Measurements from ENCODE around the gene JAKMIP3.

The JAKMIP3 gene

GRCh38 chr10:132065491-132066105 lies at the start of gene JAKMIP3:
TSS of gene JAKMIP3 (plus strand) at chr10:132065946. CDS start at chr10:132104809, 38,863 bp downstream.
- Mint-ChIP-seq H3K4me1 (peaks cover 5 to 9% of the 10 kb centered on the region in 2 donors), H3K27ac (no peak within 1 kb of the TSS), H3K36me3 (no peaks in the 10 kb centered on the region), H3K9me3 (peaks cover 0 to 3% of the 10 kb centered on the region in 2 donors), H3K4me3 (peak within 1 kb of the TSS; percentile 43 to 60), H3K27me3 (peaks cover 10 to 58% of the 10 kb centered on the region in 2 donors)
- DNase-seq (no peak), ATAC-seq (replicated peaks) (peak; percentile 12 to 33)

DNA sequence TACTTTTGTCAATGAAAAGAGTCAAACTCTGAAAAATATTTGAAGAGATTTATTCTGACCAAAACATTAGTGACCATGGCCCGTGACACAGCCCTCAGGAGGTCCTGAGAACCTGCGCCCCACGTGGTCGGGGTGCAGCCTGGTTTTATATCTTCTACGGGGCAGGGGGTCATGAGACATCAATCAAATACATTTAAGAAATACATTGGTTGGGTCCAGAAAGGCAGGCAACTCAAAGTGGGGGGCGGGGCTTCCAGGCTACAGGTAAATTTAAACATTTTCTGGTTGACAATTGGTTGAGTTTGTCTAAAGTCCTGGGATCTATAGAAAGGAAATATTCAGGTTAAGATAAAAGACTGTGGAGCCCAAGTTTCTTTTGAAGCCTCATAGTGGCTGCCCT lies 49.2 kb upstream of the JAKMIP3 start:
- Mint-ChIP-seq H3K4me3 (no peak overlapping the region), H3K27me3 (no peaks in the 10 kb centered on the region), H3K27ac (no peak overlapping the region), H3K36me3 (no peaks in the 10 kb centered on the region), H3K4me1 (peaks cover 0 to 2% of the 10 kb centered on the region in 2 donors), H3K9me3 (no peaks in the 10 kb centered on the region)
- DNase-seq = no peak
- no peak for ATAC-seq (replicated peaks)

DNA sequence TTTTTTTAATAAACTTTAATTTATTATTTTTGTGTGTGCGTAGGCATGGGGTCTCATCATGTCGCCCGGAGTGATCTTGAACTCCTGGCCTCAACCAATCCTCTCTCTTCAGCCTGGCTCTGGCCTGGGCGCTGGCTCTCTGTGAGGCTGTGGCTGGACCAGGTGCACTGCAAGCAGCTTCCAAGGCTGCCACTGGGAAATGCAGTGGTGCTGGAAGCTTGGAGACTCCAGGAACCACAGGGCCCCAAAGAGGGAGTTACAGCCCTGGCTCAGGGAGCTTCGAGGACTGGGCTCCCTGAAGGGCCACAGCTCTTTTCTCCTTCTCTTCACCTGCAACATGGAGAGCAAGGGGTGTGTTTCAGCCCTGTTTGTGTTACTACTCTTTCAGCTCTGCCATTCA lies 47.3 kb upstream of the JAKMIP3 start:
- H3K36me3 Mint-ChIP-seq = no peaks in the 10 kb centered on the region
- DNase-seq (no peak), ATAC-seq (replicated peaks) (no peak)

GRCh38 chr10:132019366-132019765 lies 46.4 kb upstream of the JAKMIP3 start:
- Mint-ChIP-seq H3K4me1 (peaks cover 7% of the 10 kb centered on the region in 2 donors), H3K36me3 (no peaks in the 10 kb centered on the region), H3K27me3 (peaks cover 12 to 16% of the 10 kb centered on the region in 2 donors), H3K9me3 (no peaks in the 10 kb centered on the region), H3K27ac (no peak overlapping the region), H3K4me3 (no peak overlapping the region)
- DNase-seq (no peak), ATAC-seq (replicated peaks) (no peak)

More for the DNA sequence above, 47.3 kb upstream of the JAKMIP3 start:
- Mint-ChIP-seq H3K4me1 (peaks cover 7% of the 10 kb centered on the region in 2 donors), H3K27ac (no peak overlapping the region), H3K4me3 (no peak overlapping the region), H3K27me3 (peaks cover 6 to 7% of the 10 kb centered on the region in 2 donors), H3K9me3 (no peaks in the 10 kb centered on the region)

DNA sequence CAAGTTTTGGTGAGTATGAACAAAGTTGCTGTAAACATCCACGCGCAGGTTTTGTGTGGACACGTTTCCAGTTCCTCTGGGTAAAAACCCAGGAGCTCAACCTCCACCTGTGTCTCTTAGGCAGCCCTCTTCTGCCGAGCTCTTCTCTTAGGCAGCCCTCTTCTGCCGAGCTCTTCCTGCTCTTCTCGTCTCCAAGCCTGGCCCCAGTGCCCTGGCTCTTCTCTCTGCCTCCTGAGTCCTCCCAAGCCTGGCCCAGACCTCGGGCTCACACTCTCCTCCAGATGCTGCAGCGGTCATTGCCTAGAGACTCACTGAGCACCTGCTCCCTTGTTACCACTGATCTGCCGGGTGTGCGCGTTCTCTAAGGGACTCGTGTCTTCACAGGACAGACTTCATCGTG lies 45.3 kb upstream of the JAKMIP3 start:
- Mint-ChIP-seq H3K27ac (no peak overlapping the region), H3K4me3 (no peak overlapping the region), H3K9me3 (no peaks in the 10 kb centered on the region), H3K4me1 (peaks cover 5 to 7% of the 10 kb centered on the region in 2 donors), H3K36me3 (no peaks in the 10 kb centered on the region), H3K27me3 (peaks cover 17 to 27% of the 10 kb centered on the region in 2 donors)
- ATAC-seq (replicated peaks) (no peak), DNase-seq (no peak)

DNA sequence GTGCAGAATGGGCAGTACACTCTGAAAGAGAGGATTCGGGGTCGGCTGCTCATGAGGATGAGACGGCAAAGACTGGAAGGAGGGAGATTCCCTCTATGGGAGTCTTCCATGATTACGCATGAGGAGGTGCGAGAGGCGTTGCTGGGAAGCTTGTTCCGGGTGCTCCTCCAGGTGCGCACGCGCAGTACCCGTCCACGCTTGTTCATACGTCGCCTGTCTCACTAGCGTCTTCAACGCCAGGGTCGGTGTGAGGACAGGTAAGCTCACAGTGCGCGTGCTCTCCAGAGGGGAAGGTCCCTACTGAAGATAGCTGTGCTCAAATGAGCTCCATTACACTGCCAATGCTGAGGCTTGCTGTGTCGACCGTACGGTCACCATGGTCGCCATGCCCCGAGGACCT lies 44.7 kb upstream of the JAKMIP3 start:
- no peak for DNase-seq
- ATAC-seq (replicated peaks) = no peak
- Mint-ChIP-seq H3K36me3 (no peaks in the 10 kb centered on the region), H3K9me3 (no peaks in the 10 kb centered on the region), H3K4me1 (peaks cover 5 to 7% of the 10 kb centered on the region in 2 donors), H3K27ac (no peak overlapping the region), H3K27me3 (peaks cover 21 to 30% of the 10 kb centered on the region in 2 donors), H3K4me3 (no peak overlapping the region)

DNA sequence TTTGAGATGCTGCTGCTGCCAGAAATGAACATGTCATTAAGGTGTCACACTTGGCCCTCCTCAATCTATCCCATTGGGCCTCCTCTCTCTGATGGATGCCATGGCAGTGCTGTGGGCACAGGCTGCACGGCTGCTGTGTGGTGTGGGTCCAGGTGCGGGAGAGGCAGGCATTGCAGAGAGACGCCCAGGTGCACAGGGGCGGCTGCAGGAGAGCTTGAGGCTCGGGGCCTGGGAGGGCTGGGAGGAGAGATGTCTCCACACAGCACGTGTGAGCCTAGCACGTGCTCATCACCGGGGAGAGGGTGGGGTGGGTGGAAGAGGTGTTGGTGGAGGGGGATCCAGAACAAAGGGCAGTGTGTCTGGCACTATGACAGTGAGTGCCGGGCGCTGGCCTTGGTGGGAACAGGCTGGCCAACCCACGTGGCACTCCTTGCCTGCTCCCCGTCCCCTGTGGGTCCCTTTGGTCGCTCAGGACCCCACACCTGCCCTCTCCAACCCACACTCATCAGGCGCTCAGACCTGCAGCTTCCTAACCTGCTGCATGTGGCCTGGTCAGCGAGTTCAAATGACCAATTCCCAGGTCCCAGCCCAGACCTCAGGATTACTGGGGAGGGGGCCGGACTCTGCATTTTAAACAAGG lies 44.1 kb upstream of the JAKMIP3 start:
- Mint-ChIP-seq H3K27me3 (peaks cover 24 to 34% of the 10 kb centered on the region in 2 donors), H3K36me3 (no peaks in the 10 kb centered on the region), H3K27ac (no peak overlapping the region), H3K4me3 (no peak overlapping the region), H3K4me1 (peaks cover 5 to 7% of the 10 kb centered on the region in 2 donors), H3K9me3 (no peaks in the 10 kb centered on the region)
- DNase-seq (no peak), ATAC-seq (replicated peaks) (no peak)

DNA sequence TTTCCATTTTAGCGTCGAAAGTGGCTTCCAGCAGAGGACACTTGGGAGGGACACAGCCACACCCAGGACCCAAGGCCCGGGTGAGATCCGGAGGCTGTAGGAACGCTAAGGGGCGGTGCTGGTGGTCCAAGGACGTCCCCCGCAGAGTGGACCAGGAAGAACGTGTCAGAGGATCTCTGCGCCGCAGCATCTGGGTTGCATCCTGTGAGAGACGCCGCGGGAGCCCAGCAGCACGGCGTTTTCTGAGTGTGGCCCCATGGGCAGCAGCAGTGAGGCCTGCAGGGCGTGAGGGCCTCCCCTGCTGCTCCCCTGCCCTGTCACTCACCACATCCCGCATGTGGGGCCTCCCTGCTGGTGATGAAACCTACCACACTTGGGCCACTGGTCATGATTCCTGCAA lies 43.5 kb upstream of the JAKMIP3 start:
- no peak for ATAC-seq (replicated peaks)
- H3K27ac Mint-ChIP-seq = no peak overlapping the region
- H3K9me3 Mint-ChIP-seq = no peaks in the 10 kb centered on the region
- peaks cover 29 to 39% of the 10 kb centered on the region in 2 donors for H3K27me3 Mint-ChIP-seq
- H3K36me3 Mint-ChIP-seq = no peaks in the 10 kb centered on the region
- peaks cover 5 to 7% of the 10 kb centered on the region in 2 donors for H3K4me1 Mint-ChIP-seq
- no peak overlapping the region for H3K4me3 Mint-ChIP-seq
- DNase-seq = no peak

DNA sequence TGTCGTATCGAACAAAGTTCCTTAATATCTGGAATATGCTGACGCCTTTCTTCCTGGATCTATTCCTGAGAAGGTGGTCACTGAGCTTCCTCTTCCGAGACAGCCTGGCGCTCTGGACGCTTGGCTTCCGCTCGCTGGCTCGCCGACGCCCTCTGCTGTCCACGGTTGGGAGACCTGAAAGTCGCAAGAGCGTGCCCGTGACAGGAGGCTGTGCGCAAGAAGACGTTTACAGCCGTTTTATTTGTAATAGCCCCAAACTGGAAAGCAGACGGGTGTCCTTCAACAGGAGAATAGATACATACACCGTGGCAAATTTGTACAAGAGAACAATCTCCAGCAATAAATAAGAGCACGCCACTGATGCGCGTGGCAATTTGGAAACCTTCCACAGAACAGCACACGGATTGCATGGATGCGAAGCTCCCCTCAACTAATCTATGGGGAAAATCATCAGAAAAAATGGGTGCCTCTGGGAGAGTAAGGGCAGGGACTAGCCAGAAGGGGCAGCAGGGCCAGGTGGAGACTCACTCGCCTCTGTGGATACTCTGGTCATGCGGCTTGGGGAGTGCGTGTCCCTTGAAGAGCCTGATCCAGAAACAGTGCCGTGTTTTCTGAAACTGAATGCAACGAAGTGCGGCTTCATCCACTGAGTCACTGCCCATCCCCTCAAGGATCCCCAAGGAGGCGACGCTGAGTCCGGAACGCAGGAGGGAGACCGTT lies 42.5 kb upstream of the JAKMIP3 start:
- Mint-ChIP-seq H3K4me1 (peaks cover 5 to 7% of the 10 kb centered on the region in 2 donors), H3K9me3 (no peaks in the 10 kb centered on the region), H3K27ac (no peak overlapping the region), H3K4me3 (peak overlapping the region in 1 of 2 donors; percentile 2), H3K27me3 (peaks cover 38 to 50% of the 10 kb centered on the region in 2 donors), H3K36me3 (no peaks in the 10 kb centered on the region)
- peak; percentile 85 to 89 for ATAC-seq (replicated peaks)
- DNase-seq = peak; percentile 58

- H3K27me3 Mint-ChIP-seq = peaks cover 46 to 76% of the 10 kb centered on the region in 2 donors
Measured at GRCh38 chr10:132027423-132027983, 38.2 kb upstream of the JAKMIP3 start.

DNA sequence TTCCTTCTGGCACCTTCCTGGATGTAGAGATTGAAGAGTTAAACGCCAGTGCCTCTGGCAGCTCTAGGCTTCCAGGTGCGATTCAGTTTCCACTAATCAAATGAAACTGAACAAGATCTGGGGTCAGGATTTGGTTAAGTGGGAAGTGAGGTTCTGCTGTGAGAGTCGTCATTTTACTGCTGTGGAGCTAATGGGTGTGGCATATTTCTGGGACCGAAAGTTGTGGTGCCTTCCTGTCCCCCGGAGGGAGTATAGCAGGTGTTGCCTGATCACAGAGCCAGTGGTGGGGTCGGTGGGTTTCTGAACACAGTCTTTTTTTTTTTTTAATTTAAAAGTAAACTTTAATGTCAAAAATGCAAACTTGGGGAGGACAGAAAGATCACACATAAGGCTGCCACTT lies 37.0 kb upstream of the JAKMIP3 start:
- H3K4me1 Mint-ChIP-seq = no peaks in the 10 kb centered on the region
- no peaks in the 10 kb centered on the region for H3K36me3 Mint-ChIP-seq
- no peak overlapping the region for H3K4me3 Mint-ChIP-seq
- ATAC-seq (replicated peaks) (no peak), DNase-seq (no peak)
- no peak overlapping the region for H3K27ac Mint-ChIP-seq
- H3K9me3 Mint-ChIP-seq = no peaks in the 10 kb centered on the region
- peaks cover 50 to 76% of the 10 kb centered on the region in 2 donors for H3K27me3 Mint-ChIP-seq

More at GRCh38 chr10:132027423-132027983, 38.2 kb upstream of the JAKMIP3 start:
- Mint-ChIP-seq H3K27ac (no peak overlapping the region), H3K36me3 (no peaks in the 10 kb centered on the region), H3K4me1 (peaks cover 5 to 7% of the 10 kb centered on the region in 2 donors), H3K9me3 (no peaks in the 10 kb centered on the region), H3K4me3 (no peak overlapping the region)
- no peak for ATAC-seq (replicated peaks)
- DNase-seq = no peak

GRCh38 chr10:132030898-132031463 lies 34.8 kb upstream of the JAKMIP3 start:
- no peak overlapping the region for H3K4me3 Mint-ChIP-seq
- H3K36me3 Mint-ChIP-seq = no peaks in the 10 kb centered on the region
- ATAC-seq (replicated peaks) (no peak), DNase-seq (no peak)
- peaks cover 56 to 79% of the 10 kb centered on the region in 2 donors for H3K27me3 Mint-ChIP-seq
- H3K9me3 Mint-ChIP-seq = no peaks in the 10 kb centered on the region
- no peak overlapping the region for H3K27ac Mint-ChIP-seq
- H3K4me1 Mint-ChIP-seq = peaks cover 0 to 1% of the 10 kb centered on the region in 2 donors

DNA sequence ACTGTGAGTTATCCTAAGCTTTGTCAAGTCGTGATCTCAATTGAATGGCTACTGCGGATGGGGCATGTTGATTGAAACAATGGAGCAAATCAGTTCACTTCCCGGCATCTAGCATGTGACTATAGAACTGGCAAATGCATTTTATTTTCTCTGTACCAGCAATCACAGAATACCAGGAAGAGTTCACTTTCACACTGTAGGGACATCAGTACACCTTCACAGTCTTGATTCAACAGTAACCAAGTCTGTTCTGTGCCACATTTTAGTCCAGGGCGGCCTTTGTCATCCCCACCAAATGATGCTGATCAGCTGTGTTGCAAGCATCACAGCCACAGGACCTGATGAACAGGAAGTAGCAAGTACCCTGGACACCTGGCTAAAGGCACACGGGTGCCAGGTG lies 32.1 kb upstream of the JAKMIP3 start:
- H3K27ac Mint-ChIP-seq = no peak overlapping the region

GRCh38 chr10:132035476-132035875 lies 30.3 kb upstream of the JAKMIP3 start:
- H3K4me3 Mint-ChIP-seq = peak overlapping the region in 1 of 2 donors; percentile 12
- peaks cover 59 to 83% of the 10 kb centered on the region in 2 donors for H3K27me3 Mint-ChIP-seq
- no peak for DNase-seq
- H3K9me3 Mint-ChIP-seq = no peaks in the 10 kb centered on the region
- H3K4me1 Mint-ChIP-seq = peaks cover 9 to 10% of the 10 kb centered on the region in 2 donors
- ATAC-seq (replicated peaks) = no peak
- no peaks in the 10 kb centered on the region for H3K36me3 Mint-ChIP-seq
- H3K27ac Mint-ChIP-seq = no peak overlapping the region

More for the DNA sequence above, 32.1 kb upstream of the JAKMIP3 start:
- DNase-seq (no peak), ATAC-seq (replicated peaks) (no peak)
- Mint-ChIP-seq H3K4me1 (peaks cover 9 to 10% of the 10 kb centered on the region in 2 donors), H3K27me3 (peaks cover 53 to 77% of the 10 kb centered on the region in 2 donors), H3K36me3 (no peaks in the 10 kb centered on the region), H3K4me3 (no peak overlapping the region), H3K9me3 (no peaks in the 10 kb centered on the region)

All from stimulated activated naive B cell treated with anti-CD40 and anti-IgM and Interleukin-4, amounts not matched to agents 10 μg/mL and 1 μg/mL and 100 μg/mL, for 72 hours (primary cell).